Measurements from ENCODE around the gene ST6GAL2. TPM values are rescaled to one million over a fixed set of nuclear protein-coding genes. Genes with fewer than 3 reads are reported as not detected.

ST6GAL2 gene
- polyA plus RNA-seq, 1 of the 3 experiments (the other 2 are of a cell fraction) = 0.77 TPM

DNA sequence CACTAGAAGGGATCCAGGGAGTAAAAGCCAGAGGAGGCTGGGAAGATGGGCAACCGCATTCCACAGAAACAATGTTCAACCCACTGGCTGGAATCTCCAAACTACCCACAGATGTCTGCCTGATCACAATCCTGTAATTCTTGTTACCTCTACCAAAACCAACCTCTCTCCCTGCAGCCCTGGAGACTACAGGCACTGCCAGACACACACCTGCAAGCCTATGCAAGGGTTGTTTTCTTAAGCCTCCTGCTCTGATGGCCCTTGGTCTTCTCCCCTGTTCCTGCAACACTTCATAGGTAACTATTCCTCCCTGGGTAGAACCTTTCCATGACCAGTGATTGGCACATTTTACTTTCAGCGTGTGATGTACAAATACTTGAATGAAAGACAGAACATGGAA lies 21.9 kb downstream of the ST6GAL2 start:
- CTCF ChIA-PET = interaction anchor here (0.6 to 1.4 kb wide), 5 partner anchors 9 to 803 kb away, joined by 3 read pairs; no protein-coding TSS in a partner anchor
- H3K4me3 ChIP-seq (ENCODE audit: low read depth in 2 of 2, low read length in 1 of 2) = no peak overlapping the region
- no peak overlapping the region for H3K4me2 ChIP-seq
- no peak for DNase-seq
- no peaks in the 10 kb centered on the region for H3K9me3 ChIP-seq
- POLR2A ChIA-PET = no interaction called here
- H3K9ac ChIP-seq = no peak overlapping the region
- no peaks in the 10 kb centered on the region; a peak in 1 of 4 replicates for H3K4me1 ChIP-seq (ENCODE audit: control insufficient read depth in 1 of 2, insufficient read depth in 2 of 2, low read depth in 1 of 2, low read length in 1 of 2)
- no peaks in the 10 kb centered on the region for H4K20me1 ChIP-seq (ENCODE audit: insufficient read depth)
- TF ChIP-seq, protein P1, sequence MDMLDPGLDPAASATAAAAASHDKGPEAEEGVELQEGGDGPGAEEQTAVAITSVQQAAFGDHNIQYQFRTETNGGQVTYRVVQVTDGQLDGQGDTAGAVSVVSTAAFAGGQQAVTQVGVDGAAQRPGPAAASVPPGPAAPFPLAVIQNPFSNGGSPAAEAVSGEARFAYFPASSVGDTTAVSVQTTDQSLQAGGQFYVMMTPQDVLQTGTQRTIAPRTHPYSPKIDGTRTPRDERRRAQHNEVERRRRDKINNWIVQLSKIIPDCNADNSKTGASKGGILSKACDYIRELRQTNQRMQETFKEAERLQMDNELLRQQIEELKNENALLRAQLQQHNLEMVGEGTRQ (IDR thresholded peaks at IDR 0.05; ENCODE audit: borderline replicate concordance, low read depth, low read length) = no peak
- TF ChIP-seq JUND (IDR thresholded peaks at IDR 0.05) (no peak), RXRA (IDR thresholded peaks at IDR 0.05; ENCODE audit: borderline replicate concordance, low read depth) (no peak), SIN3A (IDR thresholded peaks at IDR 0.05; ENCODE audit: borderline replicate concordance, low read depth, low read length) (no peak), NFIC (IDR thresholded peaks at IDR 0.05; ENCODE audit: borderline replicate concordance) (no peak), TEAD4 (IDR thresholded peaks at IDR 0.05; ENCODE audit: borderline replicate concordance, insufficient read depth) (no peak), TCF12 (IDR thresholded peaks at IDR 0.05) (no peak), FOXM1 (IDR thresholded peaks at IDR 0.05; ENCODE audit: low read depth) (no peak), RCOR1 (IDR thresholded peaks at IDR 0.05; ENCODE audit: low read length) (no peak), NRF1 (IDR thresholded peaks at IDR 0.05; ENCODE audit: low read depth, low read length) (no peak), SMC3 (IDR thresholded peaks at IDR 0.05; ENCODE audit: low read depth, low read length) (no peak), YY1 (IDR thresholded peaks at IDR 0.05; ENCODE audit: low read depth) (no peak)
- TF ChIP-seq, protein P2, sequence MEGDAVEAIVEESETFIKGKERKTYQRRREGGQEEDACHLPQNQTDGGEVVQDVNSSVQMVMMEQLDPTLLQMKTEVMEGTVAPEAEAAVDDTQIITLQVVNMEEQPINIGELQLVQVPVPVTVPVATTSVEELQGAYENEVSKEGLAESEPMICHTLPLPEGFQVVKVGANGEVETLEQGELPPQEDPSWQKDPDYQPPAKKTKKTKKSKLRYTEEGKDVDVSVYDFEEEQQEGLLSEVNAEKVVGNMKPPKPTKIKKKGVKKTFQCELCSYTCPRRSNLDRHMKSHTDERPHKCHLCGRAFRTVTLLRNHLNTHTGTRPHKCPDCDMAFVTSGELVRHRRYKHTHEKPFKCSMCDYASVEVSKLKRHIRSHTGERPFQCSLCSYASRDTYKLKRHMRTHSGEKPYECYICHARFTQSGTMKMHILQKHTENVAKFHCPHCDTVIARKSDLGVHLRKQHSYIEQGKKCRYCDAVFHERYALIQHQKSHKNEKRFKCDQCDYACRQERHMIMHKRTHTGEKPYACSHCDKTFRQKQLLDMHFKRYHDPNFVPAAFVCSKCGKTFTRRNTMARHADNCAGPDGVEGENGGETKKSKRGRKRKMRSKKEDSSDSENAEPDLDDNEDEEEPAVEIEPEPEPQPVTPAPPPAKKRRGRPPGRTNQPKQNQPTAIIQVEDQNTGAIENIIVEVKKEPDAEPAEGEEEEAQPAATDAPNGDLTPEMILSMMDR (IDR thresholded peaks at IDR 0.05) = no peak
- TF ChIP-seq, protein P3, sequence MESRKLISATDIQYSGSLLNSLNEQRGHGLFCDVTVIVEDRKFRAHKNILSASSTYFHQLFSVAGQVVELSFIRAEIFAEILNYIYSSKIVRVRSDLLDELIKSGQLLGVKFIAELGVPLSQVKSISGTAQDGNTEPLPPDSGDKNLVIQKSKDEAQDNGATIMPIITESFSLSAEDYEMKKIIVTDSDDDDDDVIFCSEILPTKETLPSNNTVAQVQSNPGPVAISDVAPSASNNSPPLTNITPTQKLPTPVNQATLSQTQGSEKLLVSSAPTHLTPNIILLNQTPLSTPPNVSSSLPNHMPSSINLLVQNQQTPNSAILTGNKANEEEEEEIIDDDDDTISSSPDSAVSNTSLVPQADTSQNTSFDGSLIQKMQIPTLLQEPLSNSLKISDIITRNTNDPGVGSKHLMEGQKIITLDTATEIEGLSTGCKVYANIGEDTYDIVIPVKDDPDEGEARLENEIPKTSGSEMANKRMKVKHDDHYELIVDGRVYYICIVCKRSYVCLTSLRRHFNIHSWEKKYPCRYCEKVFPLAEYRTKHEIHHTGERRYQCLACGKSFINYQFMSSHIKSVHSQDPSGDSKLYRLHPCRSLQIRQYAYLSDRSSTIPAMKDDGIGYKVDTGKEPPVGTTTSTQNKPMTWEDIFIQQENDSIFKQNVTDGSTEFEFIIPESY (IDR thresholded peaks at IDR 0.05; ENCODE audit: borderline replicate concordance, low read depth) = no peak
- TF ChIP-seq, protein P4, sequence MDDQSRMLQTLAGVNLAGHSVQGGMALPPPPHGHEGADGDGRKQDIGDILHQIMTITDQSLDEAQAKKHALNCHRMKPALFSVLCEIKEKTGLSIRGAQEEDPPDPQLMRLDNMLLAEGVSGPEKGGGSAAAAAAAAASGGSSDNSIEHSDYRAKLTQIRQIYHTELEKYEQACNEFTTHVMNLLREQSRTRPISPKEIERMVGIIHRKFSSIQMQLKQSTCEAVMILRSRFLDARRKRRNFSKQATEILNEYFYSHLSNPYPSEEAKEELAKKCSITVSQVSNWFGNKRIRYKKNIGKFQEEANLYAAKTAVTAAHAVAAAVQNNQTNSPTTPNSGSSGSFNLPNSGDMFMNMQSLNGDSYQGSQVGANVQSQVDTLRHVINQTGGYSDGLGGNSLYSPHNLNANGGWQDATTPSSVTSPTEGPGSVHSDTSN (IDR thresholded peaks at IDR 0.05) = no peak
- H3K27me3 ChIP-seq (ENCODE audit: insufficient read depth) = no peaks in the 10 kb centered on the region
- 70% methylated on average over 2 of the region's 2 CpGs for WGBS (ENCODE audit: low lambda C conversion rate)
- H2AFZ ChIP-seq (ENCODE audit: low read depth) = no peak overlapping the region
- no peaks in the 10 kb centered on the region for H3K79me2 ChIP-seq (ENCODE audit: insufficient read depth)
- no peak overlapping the region for H3K27ac ChIP-seq (ENCODE audit: low read depth in 2 of 2, low read length in 1 of 2)
- no peaks in the 10 kb centered on the region for H3K36me3 ChIP-seq (replicated peaks in 1 of 2; ENCODE audit: control insufficient read depth in 1 of 2, insufficient read depth in 2 of 2, low read length in 1 of 2)
- H3K9me2 ChIP-seq = no peaks in the 10 kb centered on the region
- H3F3A ChIP-seq (replicated peaks; ENCODE audit: insufficient read depth) = no peaks in the 10 kb centered on the region
